Ovary (tissue), 3 donors: ENCODE results near the gene DUSP22.

ENCODE experiments used
- POLR2A ChIP-seq: fragments of 450-650 bp; IDR thresholded peaks from one replicate; pipeline ENCODE4 v1.6.1; 2017; ENCODE audit warnings: antibody characterized with exemption, mild to moderate bottlenecking, moderate library complexity
- TF ChIP-seq, protein P1 (sequence below), 3 donors: fragments of 450-650 bp in 2 of 3; fragments of 200-600 bp in 1 of 3; IDR thresholded peaks; one replicate each; pipeline versions ENCODE4 v1.5.1 to v1.8.0; 2016 to 2022; ENCODE audit warnings: antibody characterized with exemption in 3 of 3, mild to moderate bottlenecking in 1 of 3
- donor health status: DM: no; HTN: no; CAD: no.

GRCh38 chr6:360764-361373 is 68.6 kb downstream of the DUSP22 start:
- TF ChIP-seq, protein P1, sequence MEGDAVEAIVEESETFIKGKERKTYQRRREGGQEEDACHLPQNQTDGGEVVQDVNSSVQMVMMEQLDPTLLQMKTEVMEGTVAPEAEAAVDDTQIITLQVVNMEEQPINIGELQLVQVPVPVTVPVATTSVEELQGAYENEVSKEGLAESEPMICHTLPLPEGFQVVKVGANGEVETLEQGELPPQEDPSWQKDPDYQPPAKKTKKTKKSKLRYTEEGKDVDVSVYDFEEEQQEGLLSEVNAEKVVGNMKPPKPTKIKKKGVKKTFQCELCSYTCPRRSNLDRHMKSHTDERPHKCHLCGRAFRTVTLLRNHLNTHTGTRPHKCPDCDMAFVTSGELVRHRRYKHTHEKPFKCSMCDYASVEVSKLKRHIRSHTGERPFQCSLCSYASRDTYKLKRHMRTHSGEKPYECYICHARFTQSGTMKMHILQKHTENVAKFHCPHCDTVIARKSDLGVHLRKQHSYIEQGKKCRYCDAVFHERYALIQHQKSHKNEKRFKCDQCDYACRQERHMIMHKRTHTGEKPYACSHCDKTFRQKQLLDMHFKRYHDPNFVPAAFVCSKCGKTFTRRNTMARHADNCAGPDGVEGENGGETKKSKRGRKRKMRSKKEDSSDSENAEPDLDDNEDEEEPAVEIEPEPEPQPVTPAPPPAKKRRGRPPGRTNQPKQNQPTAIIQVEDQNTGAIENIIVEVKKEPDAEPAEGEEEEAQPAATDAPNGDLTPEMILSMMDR (IDR thresholded peaks at IDR 0.05), result no peak
- TF ChIP-seq POLR2A, result no peak
